Smooth muscle cell (in vitro differentiated cells): ENCODE results near the gene ADAD1. TPM values are rescaled to one million over a fixed set of nuclear protein-coding genes. Genes with fewer than 3 reads are reported as not detected.
A peak's percentile ranks its signal among the peaks of the same experiment; 100 is the strongest.

Experiments
- DNase-seq: peaks from one replicate; lab custom pipeline; 2025; ENCODE audit not compliant: unreplicated experiment; lab: John Stamatoyannopoulos, UW
- H2AFZ ChIP-seq: fragments of 200-600 bp; sonication (generic); 2 replicates; pipeline ENCODE4 v1.6.0; 2016; ENCODE audit warnings: antibody characterized with exemption, low read depth, mild to moderate bottlenecking
- H3F3A ChIP-seq: fragments of 200-600 bp; sonication (generic); 2 replicates; pipeline ENCODE4 v1.6.0; 2017; ENCODE audit warnings: antibody characterized with exemption, low read depth
- H3K27ac ChIP-seq: fragments of 200-600 bp; sonication (generic); 2 replicates; pipeline ENCODE4 v1.5.1; 2016; ENCODE audit warnings: low read depth, mild to moderate bottlenecking
- H3K27me3 ChIP-seq: fragments of 200-600 bp; sonication (generic); 2 replicates; pipeline ENCODE4 v1.6.1; 2016; ENCODE audit warnings: low read depth, mild to moderate bottlenecking
- H3K36me3 ChIP-seq: fragments of 200-600 bp; sonication (generic); 2 replicates; pipeline ENCODE4 v1.5.1; 2016; ENCODE audit warnings: low read depth
- H3K4me1 ChIP-seq: fragments of 200-600 bp; sonication (generic); 2 replicates; pipeline ENCODE4 v1.5.1; 2016; ENCODE audit warnings: low read depth
- H3K4me2 ChIP-seq: fragments of 200-600 bp; sonication (generic); 2 replicates; pipeline ENCODE4 v1.6.0; 2016; ENCODE audit warnings: mild to moderate bottlenecking
- H3K4me3 ChIP-seq: fragments of 200-600 bp; sonication (generic); 2 replicates; pipeline ENCODE4 v1.5.1; 2016; ENCODE audit warnings: mild to moderate bottlenecking
- H3K79me2 ChIP-seq: fragments of 200-600 bp; sonication (generic); 2 replicates; pipeline ENCODE4 v1.6.0; 2016; ENCODE audit warnings: low read depth, mild to moderate bottlenecking
- H3K9ac ChIP-seq: fragments of 200-600 bp; sonication (generic); 2 replicates; pipeline ENCODE4 v1.6.0; 2016; ENCODE audit warnings: low read depth
- H3K9me3 ChIP-seq: fragments of 200-600 bp; sonication (generic); replicated peaks from 2 replicates; pipeline ENCODE4 v1.5.1; 2016; ENCODE audit warnings: low read depth
- H4K20me1 ChIP-seq: fragments of 200-600 bp; sonication (generic); 2 replicates; pipeline ENCODE4 v1.6.0; 2016; ENCODE audit warnings: low read depth
- CTCF ChIP-seq: fragments of 200-600 bp; sonication (generic); IDR thresholded peaks from 2 replicates; pipeline ENCODE4 v1.5.1; 2017; ENCODE audit warnings: borderline replicate concordance, mild to moderate bottlenecking, antibody characterized with exemption; ENCODE audit not compliant: insufficient read depth, poor library complexity, severe bottlenecking
- WGBS: methylation state at CpG from one replicate; pipeline ENCODE4 v1.1.7; 2016; ENCODE audit warnings: low lambda C conversion rate; 5-methylcytosine and 5-hydroxymethylcytosine counted together
- polyA plus RNA-seq: library from polyadenylated mRNA; unstranded; fragments of >200 nt; fragmentation: Nextera tagmentation; extraction: Ambion mirVana; gene quantifications from 2 replicates; pipeline ENCODE4 v1.2.1, GENCODE V29; 2016
- total RNA-seq: library from RNA; depleted of rRNA; stranded (reverse); fragments of >200 nt; gene quantifications from 2 replicates; pipeline ENCODE4 v1.2.3, GENCODE V29; 2014

The ADAD1 gene
- total and polyA plus RNA-seq, 2 experiments from 2014 or later, result not detected

GRCh38 chr4:122456231-122457116 is 77.7 kb downstream of the ADAD1 start, which contains the start of gene IL2:
IL2 (minus strand) TSS chr4:122456725; CDS start chr4:122456440, 285 bp downstream.
- Histone ChIP-seq H2AFZ (no peak within 1 kb of the TSS), H3K4me2 (no peak within 1 kb of the TSS), H3K79me2 (no peaks in the 10 kb centered on the region), H3K9ac (no peak within 1 kb of the TSS), H3K9me3 (no peaks in the 10 kb centered on the region), H3K4me3 (no peak within 1 kb of the TSS), H3K36me3 (no peaks in the 10 kb centered on the region), H3K4me1 (no peaks in the 10 kb centered on the region), H3K27ac (no peak within 1 kb of the TSS), H4K20me1 (no peaks in the 10 kb centered on the region), H3F3A (no peaks in the 10 kb centered on the region), H3K27me3 (no peaks in the 10 kb centered on the region)
- WGBS, result 86% methylated on average over 2 of the region's 2 CpGs
- no peak for TF ChIP-seq CTCF
- no peak for DNase-seq

- H3K4me1 ChIP-seq, result no peaks in the 10 kb centered on the region
- WGBS, result 22% methylated on average over 5 of the region's 5 CpGs
- peak overlapping the region; percentile 30 for H3K9ac ChIP-seq
- H4K20me1 ChIP-seq, result no peaks in the 10 kb centered on the region
- H2AFZ ChIP-seq, result peak overlapping the region; percentile 86
- H3K36me3 ChIP-seq, result no peaks in the 10 kb centered on the region
- H3K27me3 ChIP-seq, result no peaks in the 10 kb centered on the region
- H3F3A ChIP-seq, result no peaks in the 10 kb centered on the region
- DNase-seq, result no peak
- H3K4me2 ChIP-seq, result peak overlapping the region; percentile 82
- H3K4me3 ChIP-seq, result peak overlapping the region; percentile 30
- TF ChIP-seq CTCF, result no peak
- H3K27ac ChIP-seq, result peak overlapping the region; percentile 37
- no peaks in the 10 kb centered on the region for H3K9me3 ChIP-seq
- H3K79me2 ChIP-seq, result no peaks in the 10 kb centered on the region
Observed at GRCh38 chr4:122458625-122459024, 79.8 kb downstream of the ADAD1 start.

DNA sequence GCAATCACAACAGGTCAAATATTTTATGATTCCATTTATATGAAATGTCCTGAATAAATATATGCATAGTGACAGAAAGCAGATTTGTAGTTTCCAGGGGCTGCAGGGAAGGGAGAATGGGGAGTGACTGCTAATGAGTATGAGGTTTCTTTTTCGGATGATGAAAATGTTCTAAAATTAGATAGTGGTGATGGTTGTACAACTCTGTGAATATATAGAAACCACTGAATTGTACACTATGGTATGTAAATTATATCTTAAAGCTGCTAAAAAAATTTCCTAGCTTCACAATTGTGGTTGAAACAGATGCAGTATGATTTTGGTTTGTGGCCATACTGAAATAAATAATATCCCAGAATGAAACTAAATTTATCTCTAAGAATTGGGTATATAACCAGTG is 90.6 kb downstream of the ADAD1 start:
- no peak for DNase-seq
- Histone ChIP-seq H3K36me3 (no peaks in the 10 kb centered on the region), H3K9me3 (no peaks in the 10 kb centered on the region), H3F3A (no peaks in the 10 kb centered on the region), H3K9ac (no peak overlapping the region), H3K79me2 (no peaks in the 10 kb centered on the region), H4K20me1 (no peaks in the 10 kb centered on the region), H3K4me3 (no peak overlapping the region), H2AFZ (no peak overlapping the region), H3K4me2 (no peak overlapping the region), H3K27ac (no peak overlapping the region), H3K27me3 (no peaks in the 10 kb centered on the region), H3K4me1 (no peaks in the 10 kb centered on the region)
- no peak for TF ChIP-seq CTCF
- WGBS, result 92% methylated on average over 1 of the region's 1 CpG
